GM12801 (cell line): ENCODE data around the gene KRT33B.

Experiments
- TF ChIP-seq, protein P1 (sequence below): IDR thresholded peaks from one replicate; pipeline ENCODE4 v1.5.1; 2011; ENCODE audit warnings: control low read depth; ENCODE audit not compliant: insufficient read length; ENCODE audit errors: extremely low read depth

Gene KRT33B

GRCh38 chr17:41392278-41392677, 22.7 kb upstream of the KRT33B start:
- TF ChIP-seq, protein P1, sequence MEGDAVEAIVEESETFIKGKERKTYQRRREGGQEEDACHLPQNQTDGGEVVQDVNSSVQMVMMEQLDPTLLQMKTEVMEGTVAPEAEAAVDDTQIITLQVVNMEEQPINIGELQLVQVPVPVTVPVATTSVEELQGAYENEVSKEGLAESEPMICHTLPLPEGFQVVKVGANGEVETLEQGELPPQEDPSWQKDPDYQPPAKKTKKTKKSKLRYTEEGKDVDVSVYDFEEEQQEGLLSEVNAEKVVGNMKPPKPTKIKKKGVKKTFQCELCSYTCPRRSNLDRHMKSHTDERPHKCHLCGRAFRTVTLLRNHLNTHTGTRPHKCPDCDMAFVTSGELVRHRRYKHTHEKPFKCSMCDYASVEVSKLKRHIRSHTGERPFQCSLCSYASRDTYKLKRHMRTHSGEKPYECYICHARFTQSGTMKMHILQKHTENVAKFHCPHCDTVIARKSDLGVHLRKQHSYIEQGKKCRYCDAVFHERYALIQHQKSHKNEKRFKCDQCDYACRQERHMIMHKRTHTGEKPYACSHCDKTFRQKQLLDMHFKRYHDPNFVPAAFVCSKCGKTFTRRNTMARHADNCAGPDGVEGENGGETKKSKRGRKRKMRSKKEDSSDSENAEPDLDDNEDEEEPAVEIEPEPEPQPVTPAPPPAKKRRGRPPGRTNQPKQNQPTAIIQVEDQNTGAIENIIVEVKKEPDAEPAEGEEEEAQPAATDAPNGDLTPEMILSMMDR = no peak

DNA sequence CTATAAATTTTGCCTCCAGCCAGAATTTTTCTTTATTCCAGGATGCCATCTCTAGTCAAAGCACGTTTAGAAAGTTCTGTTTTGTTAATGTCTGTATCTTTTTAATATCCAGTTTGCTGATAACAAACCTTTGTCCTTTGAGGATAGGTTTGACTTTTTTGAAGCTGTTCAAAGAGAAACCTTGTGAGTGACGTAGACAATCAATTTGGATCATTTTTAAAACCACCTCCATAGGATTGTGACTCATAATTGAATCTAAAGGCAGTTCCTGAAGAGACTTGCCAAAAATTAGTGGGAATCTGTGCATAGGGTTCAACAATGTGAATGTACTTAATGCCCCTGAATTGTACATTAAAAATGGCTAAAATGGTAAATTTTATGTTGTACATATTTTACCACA, 21.9 kb upstream of the KRT33B start:
- TF ChIP-seq, protein P1 = no peak

- TF ChIP-seq, protein P1 = no peak
These were observed 20.9 kb upstream of the KRT33B start for GRCh38 chr17:41390411-41390938.

- TF ChIP-seq, protein P1 = no peak
These were observed 18.1 kb upstream of the KRT33B start for GRCh38 chr17:41387670-41388069.

DNA sequence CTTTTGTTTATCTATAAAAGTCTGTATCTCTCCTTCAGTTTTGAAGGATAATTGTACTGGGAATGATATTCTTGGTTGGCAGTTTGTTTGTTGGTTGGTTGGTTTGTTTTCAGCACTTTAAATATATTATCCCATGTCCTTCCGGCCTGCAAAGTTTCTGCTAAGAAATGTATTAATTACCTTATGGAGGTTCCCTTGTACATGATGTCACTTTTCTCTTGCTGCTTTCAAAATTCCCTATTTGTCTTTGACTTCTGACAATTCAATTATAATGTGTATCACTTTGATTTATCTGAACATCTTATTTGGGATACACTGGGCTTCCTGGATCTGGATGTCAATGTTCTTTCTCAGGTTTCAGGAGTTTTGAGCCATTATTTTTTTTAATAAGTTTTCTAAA, 16.6 kb upstream of the KRT33B start:
- TF ChIP-seq, protein P1 = no peak

DNA sequence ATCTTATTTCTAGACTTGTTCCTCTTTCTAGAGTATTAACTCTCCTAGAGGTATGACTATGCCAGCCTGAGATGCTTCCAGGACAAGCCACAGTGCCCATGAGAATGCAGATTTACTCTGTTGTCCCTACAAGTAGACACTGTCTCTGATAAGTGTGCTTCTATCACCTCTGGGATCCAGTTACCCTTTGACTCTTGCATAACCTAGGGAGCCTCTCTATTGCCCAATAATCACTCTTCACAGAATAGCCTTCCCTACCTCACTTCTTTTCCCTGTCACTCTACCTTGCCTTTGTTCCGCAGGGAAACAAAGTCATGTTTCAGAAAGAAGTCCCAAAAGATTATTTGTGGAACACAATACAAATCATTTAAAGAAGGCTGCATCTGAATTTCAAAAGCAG, 14.1 kb upstream of the KRT33B start:
- TF ChIP-seq, protein P1 = no peak

GRCh38 chr17:41382394-41382793, 12.8 kb upstream of the KRT33B start:
- TF ChIP-seq, protein P1 = no peak
